ENCODE results near the gene ITCH.
"Not testable (repeated sequence)": the region's sequence is repeated elsewhere in the genome, so short reads cannot be mapped to it uniquely, and the experiment has no call there.

The ITCH gene

GRCh38 chr20:34324541-34324940 is 38.5 kb upstream of the ITCH start:
- TF ChIP-seq, protein P1, sequence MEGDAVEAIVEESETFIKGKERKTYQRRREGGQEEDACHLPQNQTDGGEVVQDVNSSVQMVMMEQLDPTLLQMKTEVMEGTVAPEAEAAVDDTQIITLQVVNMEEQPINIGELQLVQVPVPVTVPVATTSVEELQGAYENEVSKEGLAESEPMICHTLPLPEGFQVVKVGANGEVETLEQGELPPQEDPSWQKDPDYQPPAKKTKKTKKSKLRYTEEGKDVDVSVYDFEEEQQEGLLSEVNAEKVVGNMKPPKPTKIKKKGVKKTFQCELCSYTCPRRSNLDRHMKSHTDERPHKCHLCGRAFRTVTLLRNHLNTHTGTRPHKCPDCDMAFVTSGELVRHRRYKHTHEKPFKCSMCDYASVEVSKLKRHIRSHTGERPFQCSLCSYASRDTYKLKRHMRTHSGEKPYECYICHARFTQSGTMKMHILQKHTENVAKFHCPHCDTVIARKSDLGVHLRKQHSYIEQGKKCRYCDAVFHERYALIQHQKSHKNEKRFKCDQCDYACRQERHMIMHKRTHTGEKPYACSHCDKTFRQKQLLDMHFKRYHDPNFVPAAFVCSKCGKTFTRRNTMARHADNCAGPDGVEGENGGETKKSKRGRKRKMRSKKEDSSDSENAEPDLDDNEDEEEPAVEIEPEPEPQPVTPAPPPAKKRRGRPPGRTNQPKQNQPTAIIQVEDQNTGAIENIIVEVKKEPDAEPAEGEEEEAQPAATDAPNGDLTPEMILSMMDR (IDR thresholded peaks at IDR 0.05; ENCODE audit: low read depth, low read length): no peak

DNA sequence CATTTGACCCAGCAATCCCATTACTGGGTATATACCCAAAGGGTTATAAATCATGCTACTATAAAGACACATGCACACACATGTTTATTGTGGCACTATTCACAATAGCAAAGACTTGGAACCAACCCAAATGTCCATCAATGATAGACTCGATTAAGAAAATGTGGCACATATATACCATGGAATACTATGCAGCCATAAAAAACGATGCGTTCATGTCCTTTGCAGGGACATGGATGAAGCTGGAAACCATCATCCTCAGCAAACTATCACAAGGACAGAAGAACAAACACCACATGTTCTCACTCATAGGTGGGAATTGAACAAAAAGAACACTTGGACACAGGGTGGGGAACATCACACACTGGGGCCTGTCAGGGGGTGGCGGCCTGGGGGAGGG is 34.9 kb upstream of the ITCH start:
- not testable (repeated sequence) for DNase-seq (ENCODE audit: extremely low read depth, low read depth)

More at GRCh38 chr20:34324541-34324940, 38.5 kb upstream of the ITCH start:
- DNase-seq (ENCODE audit: extremely low read depth, low read depth): no peak

- TF ChIP-seq, protein P1 (IDR thresholded peaks at IDR 0.05; ENCODE audit: low read depth, low read length): no peak
- no peak for DNase-seq (ENCODE audit: extremely low read depth, low read depth)
Measured at GRCh38 chr20:34328928-34329677, 34.0 kb upstream of the ITCH start.

DNA sequence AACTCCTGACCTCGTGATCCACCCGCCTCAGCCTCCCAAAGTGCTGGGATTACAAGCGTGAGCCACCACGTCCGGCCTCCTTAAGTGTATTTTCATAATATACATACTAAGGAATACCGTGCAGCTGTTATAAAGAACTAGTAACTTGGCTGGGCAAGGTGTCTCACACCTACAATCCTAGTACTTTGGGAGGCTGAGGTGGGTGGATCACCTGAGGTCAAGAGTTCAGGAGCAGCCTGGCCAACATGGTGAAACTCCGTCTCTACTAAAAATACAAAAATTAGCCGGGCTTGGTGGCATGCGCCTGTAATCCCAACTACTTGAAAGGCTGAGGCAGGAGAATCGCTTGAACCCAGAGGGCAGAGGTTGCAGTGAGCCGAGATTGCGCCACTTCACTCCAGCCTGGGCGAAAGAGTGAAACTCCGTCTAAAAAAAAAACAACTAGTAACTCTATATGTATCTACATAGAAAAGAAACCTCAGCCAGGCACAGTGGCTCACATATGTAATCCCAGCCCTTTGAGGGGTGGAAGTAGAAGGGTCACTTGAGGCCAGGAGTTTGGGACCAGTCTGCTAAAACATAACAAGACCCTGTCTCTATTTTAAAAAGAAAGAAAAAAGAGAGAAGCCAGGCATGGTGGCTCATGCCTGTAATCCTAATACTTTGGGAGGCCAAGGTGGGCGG is 32.1 kb upstream of the ITCH start:
- not testable (repeated sequence) for DNase-seq (ENCODE audit: extremely low read depth, low read depth)

- DNase-seq (ENCODE audit: extremely low read depth, low read depth): no peak
- TF ChIP-seq, protein P1 (IDR thresholded peaks at IDR 0.05; ENCODE audit: low read depth, low read length): no peak
Measured at GRCh38 chr20:34331838-34332237, 31.2 kb upstream of the ITCH start.

GRCh38 chr20:34332262-34332920 is 30.7 kb upstream of the ITCH start:
- TF ChIP-seq, protein P1 (IDR thresholded peaks at IDR 0.05; ENCODE audit: low read depth, low read length): no peak

GRCh38 chr20:34333786-34334185 is 29.3 kb upstream of the ITCH start:
- TF ChIP-seq, protein P1 (IDR thresholded peaks at IDR 0.05; ENCODE audit: low read depth, low read length): no peak
- DNase-seq (ENCODE audit: extremely low read depth, low read depth): no peak

More at GRCh38 chr20:34332262-34332920, 30.7 kb upstream of the ITCH start:
- DNase-seq (ENCODE audit: extremely low read depth, low read depth): no peak

All from AG09319 (cell line).